Ramos (cell line): ENCODE data around the gene LILRB3.

Experiments used
- in situ Hi-C: fragments of 300-500 bp; cut with MboI; formaldehyde crosslinking; loops from one replicate; pipeline ENCODE4 v1.14.3; 2022; ENCODE audit warnings: low sequenced_read_pairs; ENCODE audit not compliant: unreplicated experiment

The LILRB3 gene

DNA sequence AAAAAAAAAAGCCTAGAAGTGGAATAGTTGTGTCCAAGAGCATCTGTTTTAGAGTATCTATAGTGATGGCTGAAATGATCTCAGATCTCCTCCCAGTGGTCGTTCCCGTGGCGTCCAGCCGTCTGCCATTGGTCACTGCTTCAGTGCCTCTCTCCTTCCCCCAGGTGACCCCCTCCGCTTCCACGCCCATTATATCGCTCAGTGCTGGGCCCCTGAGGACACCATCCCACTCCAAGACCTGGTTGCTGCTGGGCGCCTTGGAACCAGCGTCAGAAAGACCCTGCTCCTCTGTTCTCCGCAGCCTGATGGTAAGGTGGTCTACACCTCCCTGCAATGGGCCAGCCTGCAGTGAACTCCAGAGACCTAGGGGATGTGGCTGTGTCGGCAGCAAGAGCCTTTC lies 29.8 kb downstream of the LILRB3 start:
- in situ Hi-C loops = loop anchor here (25.0 kb wide), 1 partner anchor 1469 kb away; the partner anchor contains the start of gene U2AF2

DNA sequence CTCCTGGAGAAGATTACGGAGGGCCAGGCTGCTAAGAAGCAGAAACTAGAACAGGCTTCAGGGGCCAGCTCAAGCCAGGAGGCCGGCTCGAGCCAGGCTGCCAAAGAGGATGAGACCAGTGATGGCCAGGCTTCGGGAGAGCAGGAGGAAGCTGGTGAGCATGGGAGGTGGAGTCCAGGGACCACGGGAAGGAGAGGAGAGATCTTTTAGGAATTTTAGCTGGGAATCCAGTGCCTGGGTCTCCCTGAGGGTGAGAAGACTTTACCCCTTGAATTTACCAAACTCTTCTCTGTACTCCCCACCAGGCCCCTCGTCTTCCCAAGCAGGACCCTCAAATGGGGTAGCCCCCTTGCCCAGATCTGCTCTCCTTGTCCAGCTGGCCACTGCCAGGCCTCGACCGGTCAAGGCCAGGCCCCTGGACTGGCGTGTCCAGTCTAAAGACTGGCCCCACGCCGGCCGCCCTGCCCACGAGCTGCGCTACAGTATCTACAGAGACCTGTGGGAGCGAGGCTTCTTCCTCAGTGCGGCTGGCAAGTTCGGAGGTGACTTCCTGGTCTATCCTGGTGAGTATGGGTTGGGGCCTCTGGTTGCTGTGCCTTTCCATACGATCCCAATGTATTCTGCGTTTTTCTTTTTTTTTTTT lies 30.9 kb downstream of the LILRB3 start:
- in situ Hi-C loops = loop anchor here (25.0 kb wide), 1 partner anchor 1470 kb away; the partner anchor contains the start of gene U2AF2

DNA sequence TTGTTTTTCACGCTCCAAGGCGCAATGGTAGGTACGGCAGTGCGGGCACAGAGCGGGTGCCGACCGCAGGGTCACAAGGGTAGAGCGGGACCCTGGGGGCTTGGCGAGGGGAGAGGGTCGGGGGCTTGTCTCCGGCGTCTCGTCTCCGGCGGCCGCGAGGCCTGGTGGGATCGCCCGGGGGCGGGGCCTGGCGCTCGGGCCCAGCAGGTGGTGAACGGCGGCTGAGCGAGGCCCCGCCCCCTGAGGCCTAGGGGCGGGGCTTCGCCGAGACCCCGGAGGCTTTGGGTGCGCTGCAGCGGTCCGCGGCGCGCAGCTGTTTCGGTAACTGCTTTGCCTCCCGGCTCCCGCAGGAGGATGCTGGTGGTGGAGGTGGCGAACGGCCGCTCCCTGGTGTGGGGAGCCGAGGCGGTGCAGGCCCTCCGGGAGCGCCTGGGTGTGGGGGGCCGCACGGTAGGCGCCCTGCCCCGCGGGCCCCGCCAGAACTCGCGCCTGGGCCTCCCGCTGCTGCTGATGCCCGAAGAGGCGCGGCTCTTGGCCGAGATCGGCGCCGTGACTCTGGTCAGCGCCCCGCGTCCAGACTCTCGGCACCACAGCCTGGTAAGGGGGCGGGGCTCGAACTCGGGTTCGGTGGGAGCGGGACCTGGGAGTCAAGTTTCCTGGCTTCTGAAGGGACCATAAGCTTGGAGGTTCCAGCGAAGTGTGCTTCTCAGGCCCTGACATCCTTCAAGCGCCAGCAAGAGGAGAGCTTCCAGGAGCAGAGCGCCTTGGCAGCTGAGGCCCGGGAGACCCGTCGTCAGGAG lies 31.6 kb downstream of the LILRB3 start, which contains the start of gene TSEN34:
Gene TSEN34 (plus strand): TSS at position 298 of the 800 bp plus-strand sequence. CDS start 57 bp downstream, at position 355.
- in situ Hi-C loops = loop anchor here (25.0 kb wide), 1 partner anchor 1471 kb away; the partner anchor contains the start of gene U2AF2

DNA sequence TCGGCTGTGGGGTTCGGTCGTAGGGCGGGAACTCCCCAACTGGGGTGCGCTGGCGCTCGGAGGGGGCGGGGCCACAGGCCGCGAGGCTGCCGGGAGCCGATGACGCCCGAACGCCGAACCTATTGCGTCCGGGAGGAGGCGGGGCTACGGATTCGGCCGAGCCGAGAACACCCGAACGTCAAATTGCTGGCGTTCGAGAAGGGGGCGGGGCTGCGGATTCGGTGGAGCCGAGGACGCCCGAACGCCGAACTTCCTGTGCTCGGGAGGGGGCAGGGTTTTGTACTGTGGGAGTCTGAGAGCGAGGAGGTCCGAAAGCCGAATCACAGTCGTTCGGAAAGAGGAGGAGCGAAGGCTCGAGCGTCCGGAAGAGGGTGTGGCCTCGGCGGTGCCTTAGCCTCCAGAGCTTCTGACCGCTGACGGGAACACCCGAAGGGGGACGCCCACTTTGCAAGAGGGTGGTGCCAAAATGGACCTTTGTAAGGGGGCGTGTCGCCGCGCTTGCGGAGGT lies 32.2 kb downstream of the LILRB3 start:
- in situ Hi-C loops = loop anchor here (25.0 kb wide), 1 partner anchor 1472 kb away; the partner anchor contains the start of gene U2AF2

DNA sequence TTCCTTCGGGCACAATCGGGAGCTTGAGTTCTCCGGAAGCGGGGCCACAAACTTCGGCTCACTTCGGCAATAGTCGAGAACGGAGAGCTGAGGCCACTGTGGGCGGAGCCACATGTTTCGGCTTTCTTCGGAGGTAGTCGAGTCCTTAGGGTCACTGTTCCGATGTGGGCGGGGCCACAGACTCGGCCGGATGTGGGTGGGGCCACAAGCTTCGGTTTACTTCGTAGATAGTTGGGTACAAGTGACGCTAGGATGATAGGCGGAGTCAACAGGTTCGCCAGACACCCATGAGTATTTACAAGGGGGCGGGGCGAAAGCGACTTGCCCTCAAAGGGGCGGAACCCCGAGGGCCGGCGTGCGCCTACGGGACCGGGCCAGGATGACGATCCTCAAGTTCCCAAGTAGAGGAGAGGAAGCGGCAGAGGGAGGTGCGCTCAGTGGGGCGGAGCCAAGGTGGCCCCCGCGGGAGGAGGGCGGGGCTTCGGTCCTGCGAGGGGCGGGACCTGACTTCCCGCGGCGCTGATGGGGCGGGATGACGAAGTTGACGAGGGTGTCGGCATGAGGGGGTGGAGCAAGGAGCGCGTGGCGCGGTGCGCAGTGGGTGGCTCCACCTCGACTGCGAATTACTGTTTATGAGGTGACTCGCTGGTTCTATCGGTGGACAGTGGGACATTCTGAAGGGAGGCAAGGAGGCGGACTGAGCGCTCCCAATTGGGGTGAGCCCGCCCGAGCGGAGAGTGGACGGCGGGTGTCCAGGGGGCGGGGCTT lies 32.9 kb downstream of the LILRB3 start:
- in situ Hi-C loops = loop anchor here (25.0 kb wide), 1 partner anchor 1472 kb away; the partner anchor contains the start of gene U2AF2

DNA sequence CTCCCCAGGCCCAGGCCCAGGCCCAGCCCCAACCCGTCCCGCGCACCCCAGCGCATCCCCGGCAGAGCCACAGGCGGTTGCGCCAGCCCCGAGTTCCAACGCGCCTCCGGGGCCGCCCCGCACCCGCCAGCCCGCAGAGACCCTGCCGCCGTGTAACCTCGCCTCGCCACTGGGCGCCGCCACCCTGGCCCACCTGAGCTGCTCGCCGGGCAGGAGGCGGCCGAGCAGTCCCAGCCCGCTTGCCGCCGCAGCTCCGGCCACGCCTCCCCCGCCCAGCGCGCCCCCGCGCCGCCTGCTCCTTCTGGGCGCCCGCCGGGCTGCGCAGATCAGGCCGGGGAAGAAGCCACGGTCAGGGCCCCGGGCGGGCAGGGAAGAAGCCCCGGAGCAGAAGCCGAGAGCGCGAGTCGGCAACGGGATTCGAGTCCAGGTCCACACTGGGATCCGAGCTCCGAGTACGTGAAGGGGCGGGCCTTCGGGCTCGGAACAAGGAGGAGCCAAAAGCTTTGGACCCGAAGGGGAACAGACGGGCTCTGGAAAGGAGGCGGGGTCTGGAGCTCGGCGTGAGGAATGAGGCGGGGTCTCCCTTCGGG lies 33.6 kb downstream of the LILRB3 start, which contains the start of gene MBOAT7:
Gene MBOAT7 (minus strand): TSS at position 436 of the 590 bp plus-strand sequence. CDS start 1,072 bp downstream, outside the sequence.
- in situ Hi-C loops = loop anchor here (25.0 kb wide), 1 partner anchor 1473 kb away; the partner anchor contains the start of gene U2AF2

DNA sequence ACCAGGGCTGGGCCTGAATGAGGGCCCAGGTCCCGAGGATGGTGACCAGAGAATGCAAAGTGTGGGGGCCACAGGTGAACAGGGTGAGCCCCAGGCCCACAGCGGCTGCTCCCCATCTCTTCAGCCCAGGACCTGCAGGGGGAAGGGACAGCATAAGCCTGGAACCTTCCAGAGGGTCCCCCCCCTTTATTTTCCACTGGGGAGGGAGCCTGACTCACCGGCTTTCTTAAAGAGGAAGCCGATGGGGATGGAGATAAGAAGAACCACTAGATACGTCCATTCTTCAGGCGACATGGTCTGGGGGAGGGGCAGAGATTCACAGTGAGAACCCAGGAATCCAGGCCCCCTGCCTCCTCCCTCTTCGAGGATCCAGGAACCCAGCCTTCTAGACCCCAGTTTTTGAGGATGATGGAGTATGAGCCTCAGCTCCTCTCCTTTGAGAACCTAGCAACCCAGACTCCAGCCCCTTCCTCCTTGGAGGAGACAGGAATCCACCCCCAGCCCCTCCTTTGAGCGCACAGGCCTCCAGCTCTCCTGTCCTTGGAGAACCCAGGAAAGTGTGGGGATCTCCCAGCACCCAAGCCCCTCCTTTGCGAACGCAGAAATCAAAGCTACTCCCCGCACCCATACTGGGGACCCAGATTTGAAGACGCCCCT lies 34.5 kb downstream of the LILRB3 start:
- in situ Hi-C loops = loop anchor here (25.0 kb wide), 1 partner anchor 1474 kb away; the partner anchor contains the start of gene U2AF2

DNA sequence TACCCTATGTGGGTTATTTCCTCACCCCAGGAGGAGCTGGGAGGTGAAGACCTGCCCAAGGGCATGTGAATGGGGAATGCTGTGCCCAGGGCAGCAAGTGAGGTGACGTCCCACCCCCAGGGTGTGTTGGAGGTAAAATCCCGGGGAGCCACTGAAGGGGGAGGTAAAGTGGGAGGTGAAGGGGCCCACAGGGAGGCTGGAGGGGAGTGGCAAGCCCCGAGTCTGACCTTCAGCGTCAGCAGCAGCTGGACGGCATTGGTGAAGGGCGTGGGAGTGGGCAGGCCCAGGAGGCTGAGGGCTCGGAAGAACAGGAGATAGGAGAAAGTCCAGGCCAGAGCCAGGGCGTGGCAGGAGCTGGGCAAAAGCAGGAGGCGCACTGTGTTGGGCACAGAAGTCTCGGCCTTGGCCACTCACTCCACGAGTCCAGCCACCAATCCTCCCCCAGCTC lies 35.8 kb downstream of the LILRB3 start:
- in situ Hi-C loops = loop anchor here (25.0 kb wide), 1 partner anchor 1475 kb away; the partner anchor contains the start of gene U2AF2

DNA sequence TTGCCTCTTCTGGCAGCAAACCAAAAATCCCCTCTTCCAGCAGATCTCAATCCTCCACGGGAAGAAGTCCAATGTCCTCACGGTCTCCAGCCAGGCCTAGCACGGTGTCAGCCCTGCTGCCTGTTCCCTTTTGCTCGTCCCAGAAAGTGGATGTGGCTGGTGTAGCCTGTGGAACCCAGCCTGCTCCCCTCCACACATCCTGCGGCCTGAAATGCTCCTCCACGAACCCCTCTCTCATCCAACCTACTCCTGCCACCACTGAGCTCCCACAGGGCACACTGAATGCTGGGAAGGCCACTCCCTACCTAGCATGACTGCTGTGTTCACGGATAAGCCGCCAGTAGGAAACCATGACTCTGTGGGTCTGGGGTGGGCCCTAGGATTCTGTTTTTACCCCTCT lies 36.5 kb downstream of the LILRB3 start:
- in situ Hi-C loops = loop anchor here (25.0 kb wide), 1 partner anchor 1476 kb away; the partner anchor contains the start of gene U2AF2

DNA sequence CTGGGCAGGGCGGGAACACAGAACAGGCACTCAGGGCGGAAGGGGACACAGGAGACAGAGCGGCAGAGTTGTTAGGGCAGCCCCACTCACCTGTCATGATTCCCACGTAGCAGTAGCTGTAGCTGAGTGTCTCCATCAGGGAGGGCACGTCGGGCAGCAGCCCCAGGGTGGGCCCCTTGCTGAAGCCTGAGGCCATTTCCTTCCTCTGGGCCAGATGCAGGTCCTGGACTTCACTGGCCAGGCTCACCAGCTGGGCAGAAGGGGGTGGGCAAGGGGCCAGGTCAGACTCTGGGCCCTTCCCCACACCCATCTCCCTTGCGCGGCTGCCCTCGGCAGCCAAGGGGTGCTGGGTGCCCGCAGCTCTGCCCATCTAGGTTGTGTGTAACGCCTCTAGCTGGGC lies 39.4 kb downstream of the LILRB3 start:
- in situ Hi-C loops = loop anchor here (25.0 kb wide), 1 partner anchor 1479 kb away; the partner anchor contains the start of gene U2AF2

DNA sequence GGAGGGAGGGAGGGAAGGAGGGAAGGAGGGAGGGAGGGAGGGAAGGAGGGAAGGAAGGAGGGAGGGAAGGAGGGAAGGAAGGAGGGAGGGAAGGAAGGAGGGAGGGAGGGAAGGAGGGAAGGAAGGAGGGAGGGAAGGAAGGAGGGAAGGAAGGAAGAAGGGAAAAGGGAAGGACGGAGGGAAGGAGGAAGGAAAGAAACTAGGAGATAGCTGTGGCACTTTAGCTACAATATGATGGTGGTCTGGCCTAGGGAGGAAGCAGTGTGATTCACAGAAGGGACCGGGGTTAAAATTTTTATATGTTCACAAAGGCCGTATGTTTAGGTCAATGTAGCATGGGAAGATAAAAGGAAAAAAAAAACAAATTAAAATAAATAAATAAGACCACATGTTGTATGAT lies 40.9 kb downstream of the LILRB3 start:
- in situ Hi-C loops = loop anchor here (25.0 kb wide), 1 partner anchor 1480 kb away; the partner anchor contains the start of gene U2AF2

DNA sequence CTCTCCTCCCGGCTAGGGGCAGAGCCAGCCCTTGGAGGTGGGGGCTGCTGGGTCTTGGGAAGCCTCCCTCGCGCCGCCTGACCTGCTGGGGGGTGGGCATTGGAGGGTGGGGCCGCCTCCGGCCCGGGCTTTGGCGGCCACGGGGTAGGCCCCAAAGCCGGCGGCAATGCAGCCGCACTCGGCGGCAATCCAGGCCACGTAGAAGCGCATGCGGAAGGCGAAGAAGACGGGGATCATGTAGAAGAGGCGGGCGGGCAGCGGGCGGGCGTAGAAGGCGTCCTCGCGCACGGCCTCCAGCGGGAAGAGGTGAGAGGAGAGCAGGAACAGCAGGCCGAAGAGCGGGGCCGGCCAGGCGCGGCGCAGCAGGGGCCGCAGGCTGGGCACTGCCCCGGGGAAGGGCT lies 42.1 kb downstream of the LILRB3 start:
- in situ Hi-C loops = loop anchor here (25.0 kb wide), 1 partner anchor 1482 kb away; the partner anchor contains the start of gene U2AF2

DNA sequence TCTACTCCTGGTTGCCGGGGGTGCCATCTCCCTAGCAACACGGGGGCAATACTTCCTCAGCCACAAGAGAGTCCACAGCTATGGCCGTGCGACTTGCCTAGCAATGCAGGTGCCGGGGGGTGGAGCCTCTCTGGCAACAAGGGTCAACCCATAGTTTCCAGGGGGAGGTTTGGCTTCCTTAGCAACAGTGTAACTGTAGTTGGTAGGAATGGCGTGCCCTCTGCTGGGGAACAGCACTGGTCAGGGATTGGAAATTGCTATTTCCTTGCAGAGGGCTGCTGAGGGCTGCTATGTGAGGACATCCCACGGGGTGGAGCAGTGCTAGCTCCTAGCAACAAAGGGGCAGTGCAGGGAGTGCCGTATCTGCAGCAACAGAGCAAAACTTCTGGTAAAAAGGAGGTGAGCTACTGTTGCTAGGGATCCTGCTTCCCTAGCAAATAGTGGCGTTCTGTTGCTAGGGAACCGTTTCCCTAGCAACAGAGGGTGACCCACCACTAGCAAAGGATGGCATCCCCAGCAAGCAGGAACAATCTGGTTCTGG lies 42.8 kb downstream of the LILRB3 start:
- in situ Hi-C loops = loop anchor here (25.0 kb wide), 1 partner anchor 1482 kb away; the partner anchor contains the start of gene U2AF2

DNA sequence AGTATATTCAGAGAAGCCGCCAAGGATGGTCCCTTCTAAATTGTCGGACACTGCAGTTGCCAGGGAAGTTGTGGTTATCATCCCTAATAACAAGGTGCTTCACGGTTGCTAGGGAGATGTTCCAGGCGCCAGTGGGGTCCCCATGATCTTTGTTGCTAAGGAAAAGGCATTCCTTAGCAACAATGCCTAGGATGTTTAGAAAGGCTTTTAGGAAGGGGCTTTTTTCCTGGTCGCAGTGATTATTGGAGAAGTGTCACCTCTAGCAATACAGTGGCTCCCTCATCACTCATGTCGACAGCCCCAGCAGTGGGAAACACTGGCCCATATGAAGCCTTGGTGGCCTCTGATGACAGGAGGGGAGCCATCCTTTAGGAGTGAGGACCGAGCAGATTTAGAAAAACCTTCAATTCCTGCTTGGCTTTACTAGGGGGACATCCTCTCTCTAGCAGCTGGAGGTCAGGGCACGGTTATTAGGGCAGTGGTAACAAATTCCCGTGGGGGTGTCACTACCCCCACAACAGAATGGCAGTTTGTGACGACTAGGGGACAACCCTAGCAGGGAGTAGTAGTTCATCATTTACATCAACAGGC lies 43.5 kb downstream of the LILRB3 start:
- in situ Hi-C loops = loop anchor here (25.0 kb wide), 1 partner anchor 1483 kb away; the partner anchor contains the start of gene U2AF2

DNA sequence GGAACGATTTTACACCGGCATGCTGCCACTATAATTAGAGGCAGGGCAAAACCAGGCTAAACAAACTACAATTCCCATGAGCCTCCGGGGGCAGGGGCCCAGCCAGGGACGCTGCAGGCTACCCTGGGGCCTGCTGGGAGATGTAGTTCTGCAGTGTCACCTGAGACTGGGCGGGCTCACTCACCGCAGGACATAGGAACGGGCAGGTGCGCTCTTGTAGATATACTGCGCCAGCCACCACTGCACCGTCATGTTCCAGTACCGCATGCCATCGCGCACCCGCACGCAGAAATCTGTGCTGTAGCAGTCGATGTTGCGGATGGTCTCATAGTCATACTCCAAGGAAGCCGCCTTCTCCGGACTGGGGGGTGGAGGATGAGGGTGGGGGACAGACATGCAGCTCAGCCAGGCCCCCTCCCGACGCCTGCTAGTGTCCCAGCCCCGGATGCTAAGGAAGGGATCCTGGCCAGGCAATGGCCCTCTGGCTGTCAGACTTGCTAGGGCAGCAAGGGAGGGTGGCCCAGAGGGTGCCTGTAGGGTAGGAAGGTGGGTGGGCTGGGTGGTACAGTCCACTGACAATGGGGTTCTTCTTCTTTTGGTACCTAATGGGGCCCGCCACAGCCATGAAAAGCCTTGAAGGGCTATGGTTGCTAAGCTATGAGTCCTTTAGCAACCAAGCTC lies 44.1 kb downstream of the LILRB3 start:
- in situ Hi-C loops = loop anchor here (25.0 kb wide), 1 partner anchor 1484 kb away; the partner anchor contains the start of gene U2AF2

DNA sequence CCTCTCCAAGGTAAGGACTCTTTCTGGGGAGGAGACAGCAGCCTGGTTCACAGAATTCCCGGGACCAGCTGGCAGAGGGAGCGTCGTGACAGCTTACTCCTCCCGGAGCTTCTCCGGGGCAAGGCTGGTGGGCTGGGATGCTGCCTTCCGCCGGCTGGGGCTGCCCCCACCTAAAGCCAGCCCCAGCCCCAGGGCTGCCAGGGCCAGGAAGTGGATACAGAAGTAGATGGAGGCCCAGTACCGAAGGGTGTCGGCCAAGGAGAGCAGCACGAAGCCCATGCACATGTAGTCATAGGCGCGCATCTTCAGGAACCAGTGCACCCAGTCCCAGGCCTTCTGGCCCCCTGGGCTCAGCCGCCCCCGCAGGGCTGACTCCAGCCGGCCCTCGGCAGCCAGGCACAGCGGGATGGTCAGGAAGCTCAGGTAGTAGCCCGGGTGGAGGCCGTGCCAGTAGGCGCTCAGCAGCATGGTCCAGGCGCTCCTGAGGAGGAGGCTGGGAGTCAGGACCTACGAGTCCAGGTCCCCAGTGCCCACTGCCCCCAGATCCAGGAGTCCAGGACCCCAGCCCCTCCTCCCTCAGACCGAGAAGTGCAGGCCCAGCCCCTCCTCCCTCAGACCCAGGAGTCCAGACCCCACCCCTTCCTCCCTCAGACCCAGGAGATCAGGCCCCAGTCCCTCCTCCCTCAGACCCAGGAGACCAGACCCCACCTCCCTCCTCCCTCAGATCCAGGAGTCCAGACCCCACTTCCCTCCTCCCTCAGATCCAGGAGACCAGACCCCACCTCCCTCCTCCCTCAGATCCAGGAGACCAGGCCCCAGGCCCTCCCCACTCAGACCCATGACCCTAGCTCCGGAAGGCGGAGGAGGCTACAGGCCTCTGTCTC lies 48.6 kb downstream of the LILRB3 start:
- in situ Hi-C loops = no loop called here
